Measurements from ENCODE around the gene INTS11.

DNA sequence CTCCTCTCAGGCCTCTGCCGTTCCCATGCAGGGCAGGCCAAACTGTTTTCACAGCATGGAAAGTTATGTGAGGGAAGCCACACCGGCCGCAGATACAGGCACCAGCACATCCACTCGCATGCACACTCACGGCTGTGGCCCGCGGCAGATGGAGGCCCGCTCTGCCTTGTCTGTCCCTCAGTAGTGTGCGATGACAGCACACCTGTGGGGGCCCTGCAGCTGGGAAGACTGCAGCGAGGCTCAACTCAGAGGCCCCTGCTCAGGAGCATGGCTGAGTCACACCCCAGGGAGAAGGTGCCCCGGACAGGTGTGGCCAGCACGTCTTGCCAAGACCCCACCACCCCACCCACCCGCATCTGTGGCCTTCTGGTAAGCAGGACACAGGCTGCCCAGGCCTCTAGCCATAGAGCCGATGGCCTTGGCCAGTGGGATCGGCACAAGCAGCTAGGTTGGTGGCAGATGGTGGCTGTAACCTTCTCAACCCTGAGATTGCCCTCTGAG, 49.5 kb downstream of the INTS11 start:
- TF ChIP-seq, protein P1, sequence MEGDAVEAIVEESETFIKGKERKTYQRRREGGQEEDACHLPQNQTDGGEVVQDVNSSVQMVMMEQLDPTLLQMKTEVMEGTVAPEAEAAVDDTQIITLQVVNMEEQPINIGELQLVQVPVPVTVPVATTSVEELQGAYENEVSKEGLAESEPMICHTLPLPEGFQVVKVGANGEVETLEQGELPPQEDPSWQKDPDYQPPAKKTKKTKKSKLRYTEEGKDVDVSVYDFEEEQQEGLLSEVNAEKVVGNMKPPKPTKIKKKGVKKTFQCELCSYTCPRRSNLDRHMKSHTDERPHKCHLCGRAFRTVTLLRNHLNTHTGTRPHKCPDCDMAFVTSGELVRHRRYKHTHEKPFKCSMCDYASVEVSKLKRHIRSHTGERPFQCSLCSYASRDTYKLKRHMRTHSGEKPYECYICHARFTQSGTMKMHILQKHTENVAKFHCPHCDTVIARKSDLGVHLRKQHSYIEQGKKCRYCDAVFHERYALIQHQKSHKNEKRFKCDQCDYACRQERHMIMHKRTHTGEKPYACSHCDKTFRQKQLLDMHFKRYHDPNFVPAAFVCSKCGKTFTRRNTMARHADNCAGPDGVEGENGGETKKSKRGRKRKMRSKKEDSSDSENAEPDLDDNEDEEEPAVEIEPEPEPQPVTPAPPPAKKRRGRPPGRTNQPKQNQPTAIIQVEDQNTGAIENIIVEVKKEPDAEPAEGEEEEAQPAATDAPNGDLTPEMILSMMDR (IDR thresholded peaks at IDR 0.05; ENCODE audit: insufficient read depth, low read depth, low read length): no peak
- TF ChIP-seq EZH2 (IDR thresholded peaks at IDR 0.05; ENCODE audit: insufficient read depth, low read length): no peak

Measured in astrocyte (in vitro differentiated cells and primary cell).